Prostate gland (tissue), 2 donors: Measurements from ENCODE around the gene YPEL4.

ENCODE experiments used
- CTCF ChIP-seq, 4 experiments: fragments of 200-600 bp in 2 of 4; fragments of 450-650 bp in 2 of 4; sonication (generic) in 2 of 4; IDR thresholded peaks; 1 replicate in 3 of 4; 2 replicates in 1 of 4; pipeline ENCODE4 v1.5.1; 2016 to 2019; ENCODE audit warnings: antibody characterized with exemption in 4 of 4, mild to moderate bottlenecking in 2 of 4, moderate library complexity in 2 of 4
- POLR2A ChIP-seq: fragments of 450-650 bp; IDR thresholded peaks from one replicate; pipeline ENCODE4 v1.6.1; 2016; ENCODE audit warnings: antibody characterized with exemption, mild to moderate bottlenecking

GRCh38 chr11:57599381-57599780 lies 50.3 kb downstream of the YPEL4 start:
- no peak for TF ChIP-seq CTCF (IDR thresholded peaks at IDR 0.05)
- TF ChIP-seq POLR2A, result no peak
